Tibial artery (tissue), 4 donors: ENCODE data around the gene RARRES1.

Experiments used
- DNase-seq, 2 donors: peaks; one replicate each; pipeline ENCODE4 v3.0.0-alpha.2; 2019
- H3K27ac ChIP-seq, 2 donors: fragments of 200-600 bp; sonication (generic) in 1 of 2; 1 replicate in 1 of 2; 2 replicates in 1 of 2; pipeline ENCODE4 v1.5.1; 2018 to 2019; ENCODE audit warnings: mild to moderate bottlenecking in 1 of 2
- H3K27me3 ChIP-seq, 2 donors: fragments of 200-600 bp; sonication (generic) in 1 of 2; one replicate each; pipeline versions ENCODE4 v1.5.1 to v1.6.0; 2016 to 2019
- H3K36me3 ChIP-seq, 3 donors: fragments of 200-600 bp; sonication (generic) in 2 of 3; one replicate each; pipeline ENCODE4 v1.5.1; 2016 to 2019; ENCODE audit warnings: mild to moderate bottlenecking in 2 of 3
- H3K4me1 ChIP-seq, 4 donors: fragments of 200-600 bp; sonication (generic) in 2 of 4; 1 replicate in 3 of 4; 2 replicates in 1 of 4; pipeline ENCODE4 v1.5.1; 2016 to 2019
- H3K4me3 ChIP-seq, 2 donors: fragments of 200-600 bp; sonication (generic) in 1 of 2; 1 replicate in 1 of 2; 2 replicates in 1 of 2; pipeline ENCODE4 v1.5.1; 2018 to 2019; ENCODE audit warnings: mild to moderate bottlenecking in 2 of 2
- H3K9me3 ChIP-seq, 3 donors: fragments of 200-600 bp; sonication (generic) in 1 of 3; one replicate each; pipeline ENCODE4 v1.5.1; 2016 to 2019
- CTCF ChIP-seq, 2 experiments: fragments of 200-600 bp in 1 of 2; fragments of 450-650 bp in 1 of 2; IDR thresholded peaks; one replicate each; pipeline ENCODE4 v1.5.1; 2017 to 2019; ENCODE audit warnings: antibody characterized with exemption in 2 of 2, mild to moderate bottlenecking in 1 of 2, moderate library complexity in 1 of 2
- intact Hi-C: fragments of 100-400 bp; cut with DNase I; formaldehyde crosslinking; loops from one replicate; pipeline ENCODE4 v1.15.0; 2023; ENCODE audit warnings: low total_unique reads

The RARRES1 gene

GRCh38 chr3:158671821-158672214 is 60.4 kb downstream of the RARRES1 start:
- Histone ChIP-seq H3K4me1 (peaks cover 0 to 19% (median 0%) of the 10 kb centered on the region in 4 donors), H3K9me3 (no peaks in the 10 kb centered on the region), H3K4me3 (peak overlapping the region; percentile 52 to 56), H3K27me3 (no peaks in the 10 kb centered on the region), H3K27ac (peak overlapping the region; percentile 62 to 71), H3K36me3 (peaks cover 6 to 22% (median 13%) of the 10 kb centered on the region in 3 donors)
- TF ChIP-seq CTCF (IDR thresholded peaks at IDR 0.05) = no peak
- intact Hi-C loops = no loop called here
- DNase-seq = no peak

- no peaks in the 10 kb centered on the region for H3K9me3 ChIP-seq
- H3K27ac ChIP-seq = no peak overlapping the region
- intact Hi-C loops = no loop called here
- TF ChIP-seq CTCF (IDR thresholded peaks at IDR 0.05) = no peak
- H3K4me3 ChIP-seq = no peak overlapping the region
- H3K4me1 ChIP-seq = peaks cover 0 to 19% (median 0%) of the 10 kb centered on the region in 4 donors
- peaks cover 24 to 47% (median 28%) of the 10 kb centered on the region in 3 donors for H3K36me3 ChIP-seq
- no peaks in the 10 kb centered on the region for H3K27me3 ChIP-seq
- no peak for DNase-seq
Observed at GRCh38 chr3:158668506-158668905, 63.8 kb downstream of the RARRES1 start.

- Histone ChIP-seq H3K9me3 (no peaks in the 10 kb centered on the region), H3K4me3 (no peak overlapping the region), H3K27ac (no peak overlapping the region), H3K36me3 (peaks cover 34 to 63% (median 36%) of the 10 kb centered on the region in 3 donors), H3K27me3 (no peaks in the 10 kb centered on the region), H3K4me1 (peaks cover 0 to 9% (median 0%) of the 10 kb centered on the region in 4 donors)
- TF ChIP-seq CTCF (IDR thresholded peaks at IDR 0.05) = no peak
- intact Hi-C loops = no loop called here
- no peak for DNase-seq
Observed at GRCh38 chr3:158666416-158666815, 65.8 kb downstream of the RARRES1 start.

- H3K4me1 ChIP-seq = no peaks in the 10 kb centered on the region
- no peaks in the 10 kb centered on the region for H3K9me3 ChIP-seq
- TF ChIP-seq CTCF (IDR thresholded peaks at IDR 0.05) = no peak
- no peaks in the 10 kb centered on the region for H3K27me3 ChIP-seq
- H3K27ac ChIP-seq = no peak overlapping the region
- peaks cover 42 to 86% (median 55%) of the 10 kb centered on the region in 3 donors for H3K36me3 ChIP-seq
- no peak overlapping the region for H3K4me3 ChIP-seq
- intact Hi-C loops = no loop called here
- DNase-seq = no peak
Observed at GRCh38 chr3:158663832-158664231, 68.4 kb downstream of the RARRES1 start.

- DNase-seq = no peak
- Histone ChIP-seq H3K4me1 (no peaks in the 10 kb centered on the region), H3K36me3 (peaks cover 42 to 82% (median 61%) of the 10 kb centered on the region in 3 donors), H3K4me3 (no peak overlapping the region), H3K9me3 (no peaks in the 10 kb centered on the region), H3K27me3 (no peaks in the 10 kb centered on the region), H3K27ac (no peak overlapping the region)
- no peak for TF ChIP-seq CTCF (IDR thresholded peaks at IDR 0.05)
- intact Hi-C loops = no loop called here
Observed at GRCh38 chr3:158663246-158663645, 69.0 kb downstream of the RARRES1 start.

GRCh38 chr3:158660711-158661110 is 71.5 kb downstream of the RARRES1 start:
- peaks cover 48 to 72% (median 63%) of the 10 kb centered on the region in 3 donors for H3K36me3 ChIP-seq
- TF ChIP-seq CTCF (IDR thresholded peaks at IDR 0.05) = no peak
- no peak for DNase-seq
- H3K9me3 ChIP-seq = no peaks in the 10 kb centered on the region
- no peaks in the 10 kb centered on the region for H3K27me3 ChIP-seq
- no peak overlapping the region for H3K4me3 ChIP-seq
- intact Hi-C loops = no loop called here
- no peak overlapping the region for H3K27ac ChIP-seq
- H3K4me1 ChIP-seq = no peaks in the 10 kb centered on the region
